Stimulated activated CD4-positive, alpha-beta T cell treated with anti-CD3 and anti-CD28 coated beads, Interleukin-4, amount 100 ng/mL, for 48 hours (primary cell): ENCODE results near the gene WDR48.

Source experiments
- DNase-seq, 2 donors: peaks; one replicate each; pipeline ENCODE4 v3.0.0-alpha.2; 2020; ENCODE audit warnings: low read depth in 2 of 2

The WDR48 gene

GRCh38 chr3:39121621-39122020, 69.8 kb downstream of the WDR48 start:
- DNase-seq = no peak

- no peak for DNase-seq
Observed at GRCh38 chr3:39122813-39123212, 71.0 kb downstream of the WDR48 start.

- DNase-seq = no peak
Observed at GRCh38 chr3:39124876-39125840, 73.3 kb downstream of the WDR48 start.

- no peak for DNase-seq
Observed at GRCh38 chr3:39125841-39126500, 74.2 kb downstream of the WDR48 start.

GRCh38 chr3:39126532-39127071, 74.8 kb downstream of the WDR48 start:
- DNase-seq = no peak

- DNase-seq = no peak
Observed at GRCh38 chr3:39127269-39127907, 75.6 kb downstream of the WDR48 start.

- DNase-seq = no peak
Observed at GRCh38 chr3:39127908-39128304, 76.1 kb downstream of the WDR48 start.

- no peak for DNase-seq
Observed at GRCh38 chr3:39128951-39129350, 77.1 kb downstream of the WDR48 start.

GRCh38 chr3:39130026-39130425, 78.2 kb downstream of the WDR48 start:
- DNase-seq = no peak

- DNase-seq = no peak
Observed at GRCh38 chr3:39130693-39131265, 79.0 kb downstream of the WDR48 start.

- DNase-seq = no peak
Observed at GRCh38 chr3:39132096-39133092, 80.6 kb downstream of the WDR48 start.

GRCh38 chr3:39133093-39133490, 81.3 kb downstream of the WDR48 start:
- DNase-seq = no peak

GRCh38 chr3:39133822-39134221, 82.0 kb downstream of the WDR48 start:
- no peak for DNase-seq

- no peak for DNase-seq
Observed at GRCh38 chr3:39134305-39134704, 82.5 kb downstream of the WDR48 start.

GRCh38 chr3:39135170-39135805, 83.5 kb downstream of the WDR48 start:
- DNase-seq = no peak

GRCh38 chr3:39136533-39137434, 85.0 kb downstream of the WDR48 start:
- no peak for DNase-seq

GRCh38 chr3:39137435-39137936, 85.7 kb downstream of the WDR48 start:
- DNase-seq = no peak

GRCh38 chr3:39137991-39138803, 86.4 kb downstream of the WDR48 start:
- no peak for DNase-seq
